Hepatic stellate cell (primary cell): ENCODE results near the gene TTYH3.
"Not testable (repeated sequence)": the region's sequence is repeated elsewhere in the genome, so short reads cannot be mapped to it uniquely, and the experiment has no call there.

ENCODE experiments used
- DNase-seq: peaks from one replicate; pipeline ENCODE4 v3.0.0; 2011; ENCODE audit warnings: low spot score

The TTYH3 gene

DNA sequence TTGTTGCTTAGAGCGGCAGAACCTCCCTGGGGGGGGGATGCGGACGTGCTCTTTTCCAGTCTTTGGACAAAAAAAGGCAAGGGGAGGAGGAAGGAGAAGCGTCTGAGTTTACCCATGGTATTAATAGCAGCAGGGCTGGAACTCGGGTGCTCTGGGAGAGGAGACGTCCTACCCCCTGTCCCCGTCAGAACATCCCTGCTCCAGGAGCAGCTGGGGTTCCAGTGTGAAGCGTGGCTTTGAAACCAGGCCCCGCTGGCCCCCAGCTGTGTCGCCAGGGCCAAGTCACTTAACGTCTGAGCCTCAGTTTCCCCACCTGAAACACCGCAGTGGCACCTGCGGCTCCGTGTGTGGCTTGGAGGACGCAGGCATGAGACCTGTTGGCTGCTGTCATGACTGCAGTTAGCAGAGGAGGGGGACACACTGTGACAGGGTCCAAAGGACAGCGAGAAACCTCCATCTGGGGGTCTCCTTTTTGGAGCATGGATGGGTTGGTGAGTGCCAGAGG is 57.6 kb downstream of the TTYH3 start:
- peak; percentile 70 for DNase-seq

DNA sequence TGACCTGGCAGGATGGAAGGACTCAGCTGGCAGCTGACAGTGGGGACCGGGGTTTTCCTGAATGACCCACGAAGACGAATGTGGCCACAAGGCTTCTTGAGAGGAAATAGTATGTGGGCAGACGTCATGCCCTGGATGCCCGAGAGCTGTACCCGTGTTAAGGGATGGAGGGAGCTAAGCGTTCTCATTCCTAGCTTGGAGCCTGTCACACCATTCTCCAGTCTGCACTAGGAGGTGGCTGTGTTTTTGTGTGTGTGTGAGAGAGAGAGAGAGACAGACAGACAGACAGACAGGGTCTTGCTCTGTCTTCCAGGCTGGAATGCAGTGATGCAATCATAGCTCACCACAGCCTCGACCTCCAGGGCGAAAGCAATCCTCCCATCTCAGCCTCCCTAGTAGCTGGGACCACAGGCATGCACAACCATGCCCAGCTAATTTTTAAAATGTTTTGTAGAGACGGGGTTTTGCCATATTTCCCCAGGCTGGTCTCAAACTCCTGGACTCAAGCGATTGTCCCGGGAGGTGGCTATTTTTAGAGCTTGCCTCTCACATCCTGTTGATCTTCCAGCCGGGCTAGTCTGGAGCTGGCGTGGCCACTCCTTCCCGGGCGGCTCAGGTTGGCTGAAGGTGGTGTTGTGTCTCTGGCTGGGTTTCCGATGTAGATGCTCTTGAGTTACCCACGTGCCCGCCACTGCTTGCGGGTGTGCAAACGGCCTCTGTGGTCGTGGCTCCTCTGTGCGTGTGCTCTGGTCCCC is 58.3 kb downstream of the TTYH3 start:
- DNase-seq, result peak; percentile 86

GRCh38 chr7:2691011-2691707 is 59.4 kb downstream of the TTYH3 start:
- DNase-seq, result no peak

GRCh38 chr7:2691932-2692439 is 60.2 kb downstream of the TTYH3 start:
- not testable (repeated sequence) for DNase-seq

- no peak for DNase-seq
Measured at GRCh38 chr7:2692543-2692942, 60.8 kb downstream of the TTYH3 start.

GRCh38 chr7:2693420-2694121 is 61.8 kb downstream of the TTYH3 start:
- DNase-seq, result not testable (repeated sequence)

DNA sequence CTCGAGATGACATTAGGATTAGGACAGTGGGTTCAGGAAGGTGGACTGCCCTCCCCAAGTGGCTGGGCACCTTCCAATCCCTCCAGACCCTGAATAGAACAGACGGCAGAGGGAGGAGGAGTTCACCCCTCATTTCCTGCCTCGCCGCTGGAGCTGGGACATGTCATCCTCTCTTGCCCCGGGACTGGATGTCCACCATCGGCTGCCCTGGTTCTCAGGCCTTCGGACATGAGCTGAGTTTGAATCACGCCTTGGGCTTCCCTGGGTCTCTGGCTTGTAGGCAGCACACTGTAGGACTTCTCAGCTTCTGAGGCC is 62.3 kb downstream of the TTYH3 start:
- DNase-seq, result not testable (repeated sequence)

DNA sequence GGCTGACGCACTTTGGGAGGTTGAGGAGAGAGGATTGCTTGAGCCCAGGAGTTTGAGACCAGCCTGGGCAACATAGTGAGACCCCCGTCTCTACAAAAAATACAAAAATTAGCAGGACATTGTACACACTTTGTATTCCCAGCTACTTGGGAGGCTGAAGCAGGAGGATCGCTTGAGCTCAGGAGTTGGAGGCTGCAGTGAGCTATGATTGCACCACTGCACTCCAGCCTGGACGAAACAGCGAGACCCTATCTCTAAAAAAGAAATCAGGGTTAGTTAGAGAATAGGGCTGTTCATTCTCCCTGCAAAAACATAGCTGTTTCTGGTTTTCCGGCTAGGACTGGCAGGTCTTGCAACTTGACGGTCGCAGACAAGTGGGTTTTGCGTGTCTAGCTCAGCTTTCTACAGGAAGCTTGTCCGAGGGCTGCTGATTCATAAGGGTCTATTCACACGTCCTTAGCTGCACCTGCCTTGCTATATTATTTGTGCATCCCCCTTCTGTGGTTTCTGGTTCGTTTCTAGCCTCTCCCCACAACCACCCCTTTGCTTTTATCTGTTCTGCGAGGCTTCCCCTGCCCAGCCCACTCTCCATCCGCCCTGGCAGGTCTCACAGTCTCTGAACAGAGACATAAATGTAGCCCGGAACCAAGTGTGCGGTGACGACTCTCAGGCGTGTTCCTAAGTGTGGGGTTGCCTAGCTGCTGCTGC is 66.9 kb downstream of the TTYH3 start:
- DNase-seq, result no peak

DNA sequence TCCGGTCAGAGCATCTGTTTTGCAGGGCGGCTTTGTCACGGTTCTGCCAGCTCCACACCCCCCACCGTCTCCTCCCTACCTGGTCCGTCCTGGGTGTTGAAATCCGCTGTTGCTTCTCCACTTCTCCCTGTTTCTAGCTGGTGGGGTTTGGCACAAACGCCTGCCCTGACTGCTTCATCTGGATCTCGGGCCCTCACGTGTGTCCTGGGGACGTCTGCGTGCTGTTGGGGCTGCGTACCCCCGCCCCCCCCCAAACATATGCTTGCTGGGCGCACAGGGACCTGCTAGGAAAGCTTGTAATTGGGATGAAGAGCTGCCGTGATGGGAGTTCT is 67.5 kb downstream of the TTYH3 start:
- no peak for DNase-seq

- no peak for DNase-seq
Measured at GRCh38 chr7:2700141-2700850, 68.5 kb downstream of the TTYH3 start.

GRCh38 chr7:2701424-2701823 is 69.6 kb downstream of the TTYH3 start:
- DNase-seq, result no peak

GRCh38 chr7:2701832-2702593 is 70.2 kb downstream of the TTYH3 start:
- DNase-seq, result no peak

- DNase-seq, result no peak
Measured at GRCh38 chr7:2702594-2702957, 70.8 kb downstream of the TTYH3 start.

DNA sequence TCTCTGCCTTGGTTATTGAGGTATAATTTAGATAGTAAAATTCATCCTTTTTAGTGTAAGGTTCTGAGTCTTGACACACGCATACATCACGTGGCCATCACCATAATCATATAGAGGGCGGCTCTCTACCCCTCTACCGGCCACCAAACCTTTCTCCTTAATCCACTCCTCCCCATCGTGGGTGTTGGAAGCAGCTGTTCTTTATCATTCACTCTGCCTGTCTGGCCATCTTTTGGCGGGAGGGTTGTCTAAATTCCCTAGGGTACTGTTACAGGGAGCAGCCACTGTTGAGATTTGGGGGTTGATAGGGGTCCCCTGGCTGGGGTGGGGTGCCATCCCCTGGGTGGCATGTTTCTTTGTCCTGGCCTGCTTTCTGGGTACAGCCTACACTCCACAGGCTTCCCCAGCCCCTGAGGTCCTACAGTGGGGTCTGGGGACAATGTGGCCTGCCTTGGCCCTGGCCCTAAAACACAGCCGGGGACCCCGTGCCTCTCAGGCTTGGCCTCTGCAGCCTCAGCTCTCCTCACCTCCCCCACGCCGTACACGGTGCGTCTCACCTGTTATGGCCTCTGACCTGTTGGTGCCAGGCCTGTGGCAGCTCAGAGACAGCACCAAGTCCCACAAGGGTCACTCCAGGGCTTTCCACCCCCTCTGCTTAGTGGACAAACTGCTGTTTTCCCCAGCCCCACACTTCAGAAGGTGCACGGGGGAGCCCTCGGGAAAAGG is 73.7 kb downstream of the TTYH3 start:
- DNase-seq, result no peak

DNA sequence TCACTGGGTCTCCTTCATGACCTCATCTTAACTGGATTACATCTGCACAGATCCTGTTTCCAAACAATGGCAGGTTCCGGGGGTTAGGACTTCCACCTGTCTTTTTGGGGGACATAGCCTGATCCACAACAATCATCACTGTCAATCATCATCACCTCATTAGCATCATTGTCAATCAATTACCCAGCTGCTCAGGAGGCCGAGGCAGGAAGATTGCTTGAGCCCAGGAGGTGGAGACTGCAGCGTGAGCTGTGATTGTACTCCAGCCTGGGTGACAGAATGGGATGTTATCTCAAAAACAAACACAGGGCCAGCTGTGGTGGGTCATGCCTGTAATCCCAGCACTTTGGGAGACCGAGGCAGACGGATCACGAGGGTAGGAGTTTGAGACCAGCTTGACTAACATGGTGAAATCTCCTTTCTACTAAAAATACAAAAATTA is 74.9 kb downstream of the TTYH3 start:
- no peak for DNase-seq

GRCh38 chr7:2707481-2707880 is 75.7 kb downstream of the TTYH3 start:
- DNase-seq, result no peak

DNA sequence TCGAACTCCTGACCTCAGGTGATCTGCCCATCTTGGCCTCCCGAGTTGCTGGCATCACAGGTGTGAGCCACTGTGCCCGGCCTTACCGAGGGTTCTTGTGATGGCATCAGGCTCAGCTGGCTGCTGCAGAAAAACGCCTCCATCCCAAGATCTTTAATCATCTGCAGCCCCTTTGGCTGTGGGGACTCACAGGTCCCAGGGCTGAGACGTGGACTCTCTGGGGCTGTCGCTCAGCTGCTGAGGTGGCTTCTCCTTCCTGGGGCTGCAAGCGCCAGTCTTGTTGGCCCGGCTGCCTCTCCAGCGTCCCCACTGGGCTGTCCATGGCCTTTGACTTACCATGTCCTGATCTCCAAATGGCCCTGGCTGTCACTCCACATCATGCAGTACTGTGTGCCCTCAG is 76.3 kb downstream of the TTYH3 start:
- DNase-seq, result no peak

DNA sequence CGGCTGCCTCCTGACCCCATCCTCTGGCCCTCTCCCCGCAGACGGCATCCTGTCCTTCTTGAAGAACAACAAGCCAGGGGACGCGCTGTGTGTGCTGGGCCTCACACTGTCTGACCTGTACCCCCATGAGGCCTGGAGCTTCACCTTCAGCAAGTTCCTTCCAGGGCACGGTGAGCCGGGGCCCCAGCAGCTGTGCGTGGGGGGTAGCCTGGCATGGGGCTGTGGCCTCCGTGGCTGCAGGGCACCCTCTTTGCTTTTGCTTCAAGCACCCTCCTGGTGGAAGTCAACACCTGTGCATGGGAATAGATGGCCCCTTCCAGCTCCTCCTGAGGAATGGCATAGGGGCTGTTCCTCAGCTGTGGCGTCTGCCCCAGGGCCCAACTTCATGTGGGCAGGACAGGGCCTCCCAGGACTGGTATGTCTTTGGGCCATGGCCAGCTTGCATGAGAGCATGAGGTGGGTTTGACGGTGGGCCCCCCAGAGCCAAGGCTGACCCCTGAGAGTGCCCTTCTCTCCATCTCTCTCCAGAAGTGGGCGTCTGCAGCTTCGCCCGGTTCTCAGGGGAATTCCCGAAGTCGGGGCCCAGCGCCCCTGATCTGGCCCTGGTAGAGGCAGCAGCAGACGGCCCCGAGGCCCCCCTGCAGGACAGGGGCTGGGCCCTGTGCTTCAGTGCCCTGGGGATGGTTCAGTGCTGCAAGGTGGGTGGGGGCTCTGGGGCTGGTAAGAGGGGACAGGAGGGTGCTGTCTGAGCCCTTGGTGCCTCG is 76.9 kb downstream of the TTYH3 start:
- DNase-seq, result no peak

DNA sequence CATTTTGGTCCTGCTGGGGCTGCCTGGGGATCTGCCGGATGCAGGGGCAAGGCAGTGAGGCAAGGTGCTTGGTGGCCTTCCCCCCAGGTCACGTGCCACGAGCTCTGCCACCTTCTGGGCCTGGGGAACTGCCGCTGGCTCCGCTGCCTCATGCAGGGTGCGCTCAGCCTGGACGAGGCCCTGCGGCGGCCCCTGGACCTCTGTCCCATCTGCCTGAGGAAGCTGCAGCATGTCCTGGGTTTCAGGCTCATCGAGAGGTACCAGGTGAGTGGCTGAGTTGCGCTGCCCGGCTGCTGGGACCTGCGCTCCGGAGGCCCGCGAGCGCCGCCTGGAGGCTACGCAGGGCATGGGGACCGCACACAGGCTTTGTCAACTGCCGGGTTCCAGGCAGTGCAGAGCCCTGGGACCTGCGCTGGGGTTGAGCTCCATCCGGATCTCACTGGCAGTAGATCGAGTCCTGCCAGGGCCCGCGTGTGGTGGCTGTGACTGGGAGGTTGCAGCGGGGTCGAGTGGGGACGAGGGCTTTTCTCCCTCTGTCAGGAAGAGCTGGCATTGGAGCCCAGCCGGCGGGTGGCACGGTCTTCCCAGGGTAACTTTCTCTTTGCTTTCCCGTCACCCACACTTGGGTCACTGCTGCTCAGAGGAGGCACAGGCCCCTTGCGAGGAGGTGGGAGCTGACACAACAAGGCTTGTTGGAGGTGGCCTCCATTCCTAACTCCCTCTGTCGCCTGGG is 77.9 kb downstream of the TTYH3 start:
- DNase-seq, result no peak
